CD4-positive, alpha-beta T cell (primary cell): ENCODE results near the gene MDP1. TPM values are rescaled to one million over a fixed set of nuclear protein-coding genes. Genes with fewer than 3 reads are reported as not detected.

Experiments used
- ATAC-seq: fragments of 200-7000 bp; cut with Tn5 transposase; one replicate; pipeline ENCODE4 v1.10.0; 2022; ENCODE audit warnings: mild to moderate bottlenecking; ENCODE audit not compliant: poor library complexity
- CTCF ChIA-PET: fragments of 350-600 bp; sonication (Branson Sonifier 250); formaldehyde crosslinking; loops from one replicate; lab custom pipeline; 2021; ENCODE audit warnings: antibody characterized with exemption, inconsistent platforms; lab: Charles Lee
- POLR2A ChIA-PET: fragments of 350-600 bp; sonication (Branson Sonifier 250); formaldehyde crosslinking; loops from one replicate; lab custom pipeline; 2021; ENCODE audit warnings: antibody characterized with exemption, inconsistent platforms; lab: Charles Lee
- DNase-seq, 14 experiments: peaks; one replicate each; pipeline ENCODE4 v3.0.0-alpha.2; 2013 to 2020; ENCODE audit warnings: mixed read lengths in 2 of 14
- H3K27ac ChIP-seq, 2 donors: one replicate each; pipeline versions ENCODE4 v1.5.1 to v1.7.0; 2013; ENCODE audit warnings: low read length in 2 of 2, low read depth in 1 of 2, mild to moderate bottlenecking in 1 of 2
- H3K27me3 ChIP-seq, 2 experiments: 1 replicate in 1 of 2; 2 replicates in 1 of 2; pipeline versions ENCODE4 v1.6.1 to v1.7.0; 2013; ENCODE audit warnings: low read length in 2 of 2, control low read depth in 1 of 2, mild to moderate bottlenecking in 1 of 2, moderate library complexity in 1 of 2; ENCODE audit not compliant: insufficient read depth in 2 of 2, control insufficient read depth in 1 of 2
- H3K36me3 ChIP-seq: one replicate; pipeline ENCODE4 v1.6.1; 2013; ENCODE audit warnings: low read length, control low read depth; ENCODE audit not compliant: insufficient read depth
- H3K4me1 ChIP-seq: one replicate; pipeline ENCODE4 v1.6.1; 2013; ENCODE audit warnings: low read length, control low read depth; ENCODE audit not compliant: insufficient read depth
- H3K4me3 ChIP-seq: one replicate; pipeline ENCODE4 v1.5.1; 2013; ENCODE audit warnings: mild to moderate bottlenecking, low read length, moderate library complexity
- H3K9me3 ChIP-seq, 2 experiments: 1 replicate in 1 of 2; 2 replicates in 1 of 2; pipeline versions ENCODE4 v1.6.1 to v1.7.0; 2013; ENCODE audit warnings: low read length in 2 of 2, mild to moderate bottlenecking in 2 of 2, control low read depth in 1 of 2, moderate library complexity in 1 of 2; ENCODE audit not compliant: control insufficient read depth in 1 of 2, insufficient read depth in 1 of 2
- H3K27ac Mint-ChIP-seq: one replicate; pipeline ENCODE4 v1.8.0; 2020; ENCODE audit warnings: mixed read lengths
- H3K27me3 Mint-ChIP-seq: one replicate; pipeline ENCODE4 v1.8.0; 2021; ENCODE audit warnings: mixed read lengths
- H3K36me3 Mint-ChIP-seq: one replicate; pipeline ENCODE4 v1.8.0; 2021; ENCODE audit warnings: low read depth, mixed read lengths
- H3K4me1 Mint-ChIP-seq: one replicate; pipeline ENCODE4 v1.8.0; 2021; ENCODE audit warnings: low read depth, mixed read lengths
- H3K4me3 Mint-ChIP-seq: one replicate; pipeline ENCODE4 v1.8.0; 2020; ENCODE audit warnings: mild to moderate bottlenecking, mixed read lengths
- H3K9me3 Mint-ChIP-seq: one replicate; pipeline ENCODE4 v1.8.0; 2020; ENCODE audit warnings: mixed read lengths
- CTCF ChIP-seq: fragments of 200-600 bp; IDR thresholded peaks from one replicate; pipeline ENCODE4 v1.8.0; 2022; ENCODE audit warnings: antibody characterized with exemption, mild to moderate bottlenecking
- intact Hi-C, 2 experiments: fragments of 100-400 bp; cut with DNase I in 1 of 2; cut with micrococcal nuclease in 1 of 2; formaldehyde crosslinking; loops; one replicate each; pipeline versions ENCODE4 v1.15.1 to v1.9.0; 2023 to 2025; cut with DNase I, micrococcal nuclease
- total RNA-seq, 174 experiments: library from RNA in 2 of 174; stranded (reverse) in 2 of 174; gene quantifications; one replicate each; pipeline ENCODE4 v1.2.3 and lab custom pipeline; 2021 to 2026

Gene MDP1
- total RNA-seq, 2 experiments from 2014 or later, result 3.2 to 3.7 TPM

GRCh38 chr14:24243336-24243836 lies 27.5 kb upstream of the MDP1 start:
- Histone ChIP-seq H3K9me3 (no peaks in the 10 kb centered on the region), H3K27me3 (no peaks in the 10 kb centered on the region), H3K4me3 (peak overlapping the region; percentile 93), H3K27ac (peak overlapping the region; percentile 97 to 100), H3K36me3 (peaks cover 28% of the 10 kb centered on the region), H3K4me1 (peaks cover 64% of the 10 kb centered on the region)
- ChIA-PET POLR2A (interaction anchor here (0.6 to 3.6 kb wide), 30 partner anchors 8 to 200 kb away, joined by 3 to 144 read pairs (median 16); partner anchors contain the start of genes CBLN3, CHMP4A, CIDEB and DCAF11), CTCF (interaction anchor here (0.7 to 7.3 kb wide), 22 partner anchors 11 to 193 kb away, joined by 3 to 90 read pairs (median 8); partner anchors contain the start of genes CHMP4A, CIDEB, DHRS1 and GMPR2)
- peak overlapping the region; percentile 100 for H3K27ac Mint-ChIP-seq
- peak overlapping the region; percentile 99 for H3K4me3 Mint-ChIP-seq
- no peaks in the 10 kb centered on the region for H3K9me3 Mint-ChIP-seq
- no peak for TF ChIP-seq CTCF
- H3K27me3 Mint-ChIP-seq, result no peaks in the 10 kb centered on the region
- ATAC-seq (no peak), DNase-seq (peak in 4 of 14 experiments; percentile 16 to 64 (median 44))
- peaks cover 62% of the 10 kb centered on the region for H3K4me1 Mint-ChIP-seq
- H3K36me3 Mint-ChIP-seq, result peaks cover 40% of the 10 kb centered on the region
- intact Hi-C loops, result loop anchor here (1.0 to 2.0 kb wide), 3 partner anchors 27 to 54 kb away; partner anchors contain the start of genes MDP1 (in 1 of the 2) and RABGGTA (in 1 of the 2)

GRCh38 chr14:24241829-24242443 lies 26.1 kb upstream of the MDP1 start:
- peaks cover 63% of the 10 kb centered on the region for H3K4me1 ChIP-seq
- H3K4me3 ChIP-seq, result peak overlapping the region; percentile 93
- Mint-ChIP-seq H3K9me3 (no peaks in the 10 kb centered on the region), H3K36me3 (peaks cover 55% of the 10 kb centered on the region), H3K27me3 (no peaks in the 10 kb centered on the region), H3K4me1 (peaks cover 69% of the 10 kb centered on the region), H3K27ac (peak overlapping the region; percentile 100), H3K4me3 (peak overlapping the region; percentile 99)
- POLR2A ChIA-PET, result interaction anchor here (0.7 to 3.6 kb wide), 51 partner anchors 9 to 1371 kb away, joined by 3 to 144 read pairs (median 8); partner anchors contain the start of genes ACIN1, C14orf119, CBLN3 and CHMP4A
- CTCF ChIA-PET, result interaction anchor here (1.0 to 7.3 kb wide), 23 partner anchors 9 to 200 kb away, joined by 3 to 90 read pairs (median 8); partner anchors contain the start of genes CHMP4A, CIDEB, DHRS1 and EMC9
- H3K36me3 ChIP-seq, result peaks cover 43% of the 10 kb centered on the region
- H3K27ac ChIP-seq, result peak overlapping the region; percentile 97 to 100
- no peaks in the 10 kb centered on the region for H3K27me3 ChIP-seq
- no peak for TF ChIP-seq CTCF
- DNase-seq (peak; percentile 85 to 97 (median 92)), ATAC-seq (peak; percentile 80)
- H3K9me3 ChIP-seq, result no peaks in the 10 kb centered on the region
- intact Hi-C loops, result loop anchor here (1.0 to 2.0 kb wide), 6 partner anchors 10 to 188 kb away; partner anchors contain the start of genes GMPR2 (in 2 of the 2), MDP1 (in 2 of the 2), NEDD8 (in 2 of the 2) and RABGGTA (in 1 of the 2)

GRCh38 chr14:24240110-24240918 lies 24.4 kb upstream of the MDP1 start:
- DNase-seq (peak in 1 of 14 experiments; percentile 2), ATAC-seq (no peak)
- CTCF ChIA-PET, result interaction anchor here (1.8 to 3.4 kb wide), 2 partner anchors 24 to 57 kb away, joined by 6 to 38 read pairs; partner anchors contain the start of gene MDP1
- Histone ChIP-seq H3K9me3 (no peaks in the 10 kb centered on the region), H3K4me3 (no peak overlapping the region), H3K4me1 (peaks cover 55% of the 10 kb centered on the region), H3K27me3 (no peaks in the 10 kb centered on the region), H3K27ac (no peak overlapping the region), H3K36me3 (peaks cover 59% of the 10 kb centered on the region)
- H3K36me3 Mint-ChIP-seq, result peaks cover 71% of the 10 kb centered on the region
- no peaks in the 10 kb centered on the region for H3K27me3 Mint-ChIP-seq
- H3K27ac Mint-ChIP-seq, result peak overlapping the region; percentile 100
- POLR2A ChIA-PET, result interaction anchor here (3.0 to 3.6 kb wide), 3 partner anchors 26 to 79 kb away, joined by 13 to 144 read pairs (median 26); partner anchors contain the start of genes CHMP4A, IRF9 and MDP1
- no peaks in the 10 kb centered on the region for H3K9me3 Mint-ChIP-seq
- peaks cover 77% of the 10 kb centered on the region for H3K4me1 Mint-ChIP-seq
- H3K4me3 Mint-ChIP-seq, result peak overlapping the region; percentile 99
- TF ChIP-seq CTCF, result no peak
- intact Hi-C loops, result no loop called here
